Activated CD4-positive, alpha-beta T cell treated with anti-CD3 and anti-CD28 coated beads for 36 hours (primary cell): ENCODE measurements around the gene SPATA12. TPM values are rescaled to one million over a fixed set of nuclear protein-coding genes. Genes with fewer than 3 reads are reported as not detected.

Experiments
- ATAC-seq: fragments of 200-7000 bp; cut with Tn5 transposase; one replicate; pipeline ENCODE4 v1.10.0; 2021; ENCODE audit warnings: mild to moderate bottlenecking, moderate library complexity
- CTCF ChIA-PET: fragments of 350-600 bp; sonication (Branson Sonifier 250); formaldehyde crosslinking; loops from one replicate; lab custom pipeline; 2021; ENCODE audit warnings: antibody characterized with exemption; lab: Charles Lee
- POLR2A ChIA-PET: fragments of 350-600 bp; sonication (Branson Sonifier 250); formaldehyde crosslinking; loops from one replicate; lab custom pipeline; 2021; ENCODE audit warnings: antibody characterized with exemption, inconsistent platforms; lab: Charles Lee
- DNase-seq: peaks from one replicate; pipeline ENCODE4 v3.0.0-alpha.2; 2020
- H3K27ac Mint-ChIP-seq: one replicate; pipeline ENCODE4 v1.8.0; 2021; ENCODE audit warnings: mixed read lengths
- H3K27me3 Mint-ChIP-seq: one replicate; pipeline ENCODE4 v1.8.0; 2021; ENCODE audit warnings: mixed read lengths
- H3K36me3 Mint-ChIP-seq: one replicate; pipeline ENCODE4 v1.8.0; 2021; ENCODE audit warnings: low read depth, mixed read lengths
- H3K4me1 Mint-ChIP-seq: one replicate; pipeline ENCODE4 v1.8.0; 2021; ENCODE audit warnings: mixed read lengths
- H3K4me3 Mint-ChIP-seq: one replicate; pipeline ENCODE4 v1.8.0; 2021; ENCODE audit warnings: mild to moderate bottlenecking, moderate library complexity, mixed read lengths
- H3K9me3 Mint-ChIP-seq: one replicate; pipeline ENCODE4 v1.8.0; 2021; ENCODE audit warnings: low read depth, mixed read lengths
- intact Hi-C, 2 experiments: fragments of 100-400 bp; cut with DNase I in 1 of 2; cut with micrococcal nuclease in 1 of 2; formaldehyde crosslinking; loops; one replicate each; pipeline versions ENCODE4 v1.14.2 to v1.15.1; 2022 to 2024; cut with DNase I, micrococcal nuclease
- total RNA-seq, 2 experiments: library from RNA; stranded (reverse); gene quantifications; one replicate each; pipeline ENCODE4 v1.2.3, GENCODE V29; 2021

SPATA12 gene
- total RNA-seq, 2 experiments from 2014 or later, result not detected

DNA sequence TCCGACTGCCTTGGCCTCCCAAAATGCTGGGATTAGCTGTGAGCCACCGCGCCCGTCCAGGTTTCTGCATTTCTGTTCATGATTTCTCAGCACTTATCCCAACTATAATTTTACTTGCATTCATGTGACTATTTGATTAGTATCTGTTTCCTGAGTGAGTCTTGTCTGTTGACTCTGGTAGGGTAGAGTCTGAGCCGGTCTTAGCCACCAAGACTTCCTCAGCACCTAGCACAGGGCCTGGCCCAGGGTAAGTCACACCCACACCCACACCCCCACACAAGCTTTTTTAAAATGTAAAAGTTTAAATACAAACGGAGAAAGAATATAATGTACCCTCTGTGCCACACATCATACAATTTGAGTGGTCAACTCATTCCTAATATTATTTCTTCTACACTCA lies 3.1 kb upstream of the SPATA12 start:
- Mint-ChIP-seq H3K4me3 (no peak overlapping the region), H3K36me3 (no peaks in the 10 kb centered on the region), H3K27me3 (peaks cover 2% of the 10 kb centered on the region), H3K27ac (no peak overlapping the region), H3K9me3 (no peaks in the 10 kb centered on the region), H3K4me1 (peaks cover 2% of the 10 kb centered on the region)
- ATAC-seq, result no peak
- intact Hi-C loops, result no loop called here
- ChIA-PET POLR2A (no interaction called here), CTCF (no interaction called here)
- no peak for DNase-seq

DNA sequence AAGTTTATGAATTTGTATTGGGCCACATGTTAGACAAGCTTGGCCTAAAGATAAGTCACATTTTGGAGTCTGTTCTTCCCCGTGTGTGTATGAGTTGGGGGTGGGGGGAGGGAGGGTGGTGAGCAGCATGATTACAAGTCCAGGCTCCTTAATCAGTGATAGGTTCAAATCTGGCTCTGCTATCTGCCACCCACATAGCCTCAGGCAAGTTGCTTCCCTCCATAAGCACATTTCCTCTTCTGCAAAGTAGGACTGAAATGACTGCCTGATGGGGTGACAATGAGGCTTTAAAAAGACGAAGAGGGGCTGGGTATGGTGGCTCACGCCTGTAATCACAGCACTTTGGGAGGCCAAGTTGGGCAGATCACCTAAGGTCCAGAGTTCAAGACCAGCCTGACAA lies 1.1 kb upstream of the SPATA12 start:
- Mint-ChIP-seq H3K36me3 (no peaks in the 10 kb centered on the region), H3K4me1 (peaks cover 2% of the 10 kb centered on the region), H3K27ac (no peak overlapping the region), H3K9me3 (no peaks in the 10 kb centered on the region), H3K27me3 (no peaks in the 10 kb centered on the region), H3K4me3 (no peak overlapping the region)
- CTCF ChIA-PET, result no interaction called here
- POLR2A ChIA-PET, result no interaction called here
- ATAC-seq (no peak), DNase-seq (no peak)
- intact Hi-C loops, result no loop called here

DNA sequence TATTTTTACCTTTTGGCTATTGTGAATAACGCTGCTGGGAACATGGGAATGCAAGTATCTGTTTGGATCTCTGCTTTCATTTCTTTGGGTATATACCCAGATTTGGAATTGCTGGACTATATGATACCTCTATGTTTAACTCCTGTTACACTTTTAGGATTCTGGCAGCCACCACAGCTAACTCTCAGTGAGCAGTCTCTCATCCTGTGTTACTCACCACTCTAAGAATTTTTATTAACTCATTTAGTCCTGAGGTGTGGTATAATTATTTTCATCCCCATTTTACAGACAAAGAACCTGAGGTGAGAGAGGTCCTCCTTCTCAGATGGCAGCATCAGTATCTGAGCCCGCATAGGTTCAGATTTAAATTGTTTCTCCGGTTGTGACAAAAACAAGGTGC lies 1.1 kb downstream of the SPATA12 start:
- CTCF ChIA-PET, result no interaction called here
- ATAC-seq (no peak), DNase-seq (no peak)
- Mint-ChIP-seq H3K4me3 (no peak overlapping the region), H3K4me1 (peaks cover 2% of the 10 kb centered on the region), H3K27me3 (no peaks in the 10 kb centered on the region), H3K27ac (no peak overlapping the region), H3K9me3 (no peaks in the 10 kb centered on the region), H3K36me3 (no peaks in the 10 kb centered on the region)
- intact Hi-C loops, result no loop called here
- POLR2A ChIA-PET, result no interaction called here

DNA sequence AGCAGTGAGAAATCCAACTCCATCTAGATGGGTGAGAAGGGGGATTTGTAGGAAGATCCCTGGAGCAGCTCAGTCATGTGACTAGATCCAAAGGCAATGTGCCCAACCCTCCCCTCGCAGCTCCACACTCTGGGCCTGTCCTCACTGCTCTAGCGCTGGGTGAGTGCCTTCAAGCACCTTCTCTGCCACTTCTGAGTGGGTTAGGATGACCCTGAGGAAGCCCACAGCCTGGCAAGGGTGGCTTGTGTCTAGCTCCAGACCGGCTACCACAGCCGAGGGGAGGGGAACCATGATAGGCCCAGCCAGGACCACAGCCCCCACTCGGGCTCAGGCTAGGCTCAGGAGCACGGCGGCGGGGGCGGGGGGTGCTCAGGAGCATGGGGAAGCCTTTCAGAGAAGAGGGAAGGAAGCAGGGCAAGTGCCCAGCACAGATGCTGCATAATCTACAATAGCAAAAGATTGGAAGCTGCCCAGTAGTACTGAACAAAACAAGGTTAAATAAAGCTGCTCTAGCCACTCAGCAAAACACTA lies 1.7 kb downstream of the SPATA12 start:
- H3K9me3 Mint-ChIP-seq, result no peaks in the 10 kb centered on the region
- H3K36me3 Mint-ChIP-seq, result no peaks in the 10 kb centered on the region
- CTCF ChIA-PET, result no interaction called here
- H3K4me1 Mint-ChIP-seq, result peaks cover 2% of the 10 kb centered on the region
- intact Hi-C loops, result no loop called here
- no peak overlapping the region for H3K27ac Mint-ChIP-seq
- no peak for DNase-seq
- H3K27me3 Mint-ChIP-seq, result no peaks in the 10 kb centered on the region
- POLR2A ChIA-PET, result no interaction called here
- no peak overlapping the region for H3K4me3 Mint-ChIP-seq
- ATAC-seq, result no peak

DNA sequence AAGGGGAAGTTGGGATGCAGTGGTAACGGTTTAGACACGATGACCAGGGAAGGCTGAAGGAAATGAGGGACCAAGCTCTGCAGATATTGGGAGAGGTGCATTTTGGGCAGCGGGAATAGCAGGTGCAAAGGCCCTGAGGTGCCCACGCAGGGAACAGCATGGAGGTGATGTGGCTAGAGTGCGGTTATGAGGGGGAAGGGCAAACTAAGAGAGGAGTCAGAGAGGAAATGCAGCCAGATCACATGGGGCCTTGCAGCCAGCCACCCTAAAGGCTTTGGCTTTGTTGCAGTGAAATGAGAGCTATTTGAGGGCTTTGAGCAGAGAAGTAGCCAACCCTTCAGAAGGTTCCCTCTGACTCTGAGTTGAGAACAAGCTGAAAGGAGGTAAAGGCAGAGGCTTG lies 2.6 kb downstream of the SPATA12 start:
- Mint-ChIP-seq H3K27me3 (no peaks in the 10 kb centered on the region), H3K4me1 (peaks cover 2% of the 10 kb centered on the region), H3K27ac (no peak overlapping the region), H3K4me3 (no peak overlapping the region), H3K9me3 (no peaks in the 10 kb centered on the region), H3K36me3 (no peaks in the 10 kb centered on the region)
- no peak for DNase-seq
- ChIA-PET CTCF (no interaction called here), POLR2A (no interaction called here)
- intact Hi-C loops, result no loop called here
- no peak for ATAC-seq

DNA sequence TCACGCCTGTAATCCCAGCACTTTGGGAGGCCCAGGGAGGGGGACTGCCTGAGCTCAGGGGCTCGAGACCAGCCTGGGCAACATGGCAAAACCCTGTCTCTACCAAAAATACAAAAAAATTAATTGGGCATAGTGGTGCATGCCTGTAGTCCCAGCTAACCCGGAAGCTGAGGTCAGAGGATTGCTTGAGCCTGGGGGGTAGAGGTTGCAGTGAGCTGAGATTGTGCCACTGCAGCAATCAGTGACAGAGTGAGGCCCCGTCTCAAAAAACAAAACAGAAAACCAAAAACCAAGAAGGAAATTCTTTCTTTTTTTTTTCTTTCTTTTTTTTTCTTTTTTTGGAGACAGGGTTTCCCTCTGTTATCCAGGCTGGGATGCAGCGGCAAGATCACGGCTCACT lies 3.5 kb downstream of the SPATA12 start:
- H3K27ac Mint-ChIP-seq, result no peak overlapping the region

DNA sequence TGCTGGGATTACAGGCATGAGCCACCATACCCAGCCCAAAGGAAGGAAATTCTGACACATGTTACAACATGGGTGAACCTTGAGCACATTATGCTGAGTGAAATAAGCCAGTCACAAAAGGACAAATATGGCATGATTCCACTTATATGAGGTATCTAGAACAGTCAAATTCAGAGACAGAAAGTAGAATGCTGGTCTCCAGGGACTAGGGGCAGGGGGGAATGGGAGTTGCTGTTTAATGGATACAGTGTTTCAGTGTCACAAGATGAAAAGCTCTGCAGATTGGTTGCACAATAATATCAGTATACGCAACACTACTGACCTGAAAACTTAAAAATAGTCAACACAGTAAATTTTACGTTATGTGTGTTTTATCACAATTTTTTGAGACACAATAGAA lies 4.1 kb downstream of the SPATA12 start:
- intact Hi-C loops, result no loop called here

More for the DNA sequence above, 3.5 kb downstream of the SPATA12 start:
- Mint-ChIP-seq H3K4me3 (no peak overlapping the region), H3K4me1 (peaks cover 2% of the 10 kb centered on the region), H3K36me3 (no peaks in the 10 kb centered on the region), H3K27me3 (peaks cover 2% of the 10 kb centered on the region), H3K9me3 (no peaks in the 10 kb centered on the region)
- ChIA-PET CTCF (no interaction called here), POLR2A (no interaction called here)
- intact Hi-C loops, result no loop called here
- no peak for DNase-seq
- ATAC-seq, result no peak

DNA sequence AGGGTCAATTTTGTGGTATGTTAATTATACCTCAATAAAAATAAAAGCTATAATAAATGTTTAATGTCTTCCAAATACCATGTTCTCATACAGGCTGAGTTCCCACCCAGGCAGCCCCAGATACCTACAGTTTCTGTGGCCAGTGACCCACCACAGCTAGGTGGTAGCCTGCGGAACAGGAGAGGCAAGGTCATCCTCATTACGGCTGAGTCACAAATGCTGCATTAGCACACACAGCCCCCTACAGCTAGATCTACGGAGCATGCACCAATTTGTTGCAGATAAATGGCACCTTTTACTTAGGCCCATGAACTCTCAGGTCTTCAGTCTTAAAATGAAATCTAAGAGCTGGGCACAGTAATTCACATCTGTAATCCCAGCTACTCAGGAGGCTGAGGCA lies 5.1 kb downstream of the SPATA12 start:
- ChIA-PET CTCF (interaction anchor here (0.6 kb wide), 1 partner anchor 167 kb away, joined by 3 read pairs; no protein-coding TSS in a partner anchor), POLR2A (no interaction called here)
- Mint-ChIP-seq H3K4me1 (peaks cover under 1% of the 10 kb centered on the region), H3K27ac (no peak overlapping the region), H3K9me3 (no peaks in the 10 kb centered on the region), H3K27me3 (peaks cover 5% of the 10 kb centered on the region), H3K36me3 (no peaks in the 10 kb centered on the region), H3K4me3 (no peak overlapping the region)
- no peak for ATAC-seq
- no peak for DNase-seq
- intact Hi-C loops, result no loop called here

More for the DNA sequence above, 4.1 kb downstream of the SPATA12 start:
- DNase-seq (no peak), ATAC-seq (no peak)
- ChIA-PET POLR2A (no interaction called here), CTCF (no interaction called here)
- Mint-ChIP-seq H3K4me3 (no peak overlapping the region), H3K9me3 (no peaks in the 10 kb centered on the region), H3K27me3 (peaks cover 3% of the 10 kb centered on the region), H3K27ac (no peak overlapping the region), H3K4me1 (peaks cover 2% of the 10 kb centered on the region), H3K36me3 (no peaks in the 10 kb centered on the region)

DNA sequence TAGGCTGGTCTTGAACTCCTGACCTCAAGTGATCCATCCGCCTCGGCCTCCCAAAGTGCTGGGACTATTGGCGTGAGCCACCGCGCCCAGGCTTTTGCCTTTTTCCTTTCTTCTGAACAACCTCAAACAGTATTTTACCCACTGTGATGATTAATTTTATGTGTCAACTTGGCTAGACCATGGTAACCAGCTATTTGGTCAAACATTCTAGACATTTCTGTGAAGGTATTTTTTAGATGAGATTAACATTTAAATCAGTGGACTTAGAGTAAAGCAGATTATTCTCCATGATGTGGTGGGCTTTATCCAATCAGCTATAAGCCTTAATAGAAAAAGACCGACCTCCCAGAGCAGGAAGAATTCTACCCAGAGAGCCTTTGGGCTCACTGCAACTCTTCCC lies 6.0 kb downstream of the SPATA12 start:
- POLR2A ChIA-PET, result no interaction called here
- CTCF ChIA-PET, result interaction anchor here (0.7 kb wide), 1 partner anchor 46 kb away, joined by 3 read pairs; no protein-coding TSS in a partner anchor
- intact Hi-C loops, result no loop called here
- no peak overlapping the region for H3K27ac Mint-ChIP-seq
- no peak overlapping the region for H3K4me3 Mint-ChIP-seq
- no peak for ATAC-seq
- H3K27me3 Mint-ChIP-seq, result peaks cover 5% of the 10 kb centered on the region
- no peaks in the 10 kb centered on the region for H3K36me3 Mint-ChIP-seq
- H3K9me3 Mint-ChIP-seq, result no peaks in the 10 kb centered on the region
- DNase-seq, result no peak
- H3K4me1 Mint-ChIP-seq, result no peaks in the 10 kb centered on the region

DNA sequence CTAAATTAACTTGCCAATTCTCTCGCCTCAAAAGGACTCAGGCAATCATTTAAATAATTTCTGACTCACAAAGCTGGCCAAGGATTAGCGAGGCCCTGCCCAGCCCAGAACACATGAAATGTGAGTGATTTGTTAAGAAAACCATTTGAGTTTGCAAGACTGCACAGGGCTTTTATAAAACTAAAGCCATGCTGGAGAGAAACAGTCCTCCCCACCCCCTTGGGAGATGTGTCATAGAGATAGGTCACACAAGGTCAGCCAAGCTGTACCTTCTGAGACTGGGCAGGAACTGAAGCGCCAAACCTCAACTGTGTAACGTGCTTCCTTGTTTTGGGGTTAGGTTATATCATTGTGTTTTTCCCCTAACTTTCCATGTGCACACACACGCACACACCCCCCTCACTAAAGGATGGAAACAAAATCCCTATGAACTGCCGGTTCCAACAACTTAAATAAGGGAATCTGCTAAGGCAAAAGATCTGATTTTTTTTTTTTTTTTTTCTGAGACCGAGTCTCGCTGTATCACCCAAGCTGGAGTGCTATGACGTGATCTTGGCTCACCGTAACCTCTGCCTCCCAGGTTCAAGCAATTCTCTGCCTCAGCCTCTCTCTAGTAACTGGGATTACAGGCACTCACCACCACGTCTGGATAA lies 8.1 kb downstream of the SPATA12 start:
- Mint-ChIP-seq H3K9me3 (no peaks in the 10 kb centered on the region), H3K27me3 (peaks cover 9% of the 10 kb centered on the region), H3K36me3 (no peaks in the 10 kb centered on the region), H3K4me1 (no peaks in the 10 kb centered on the region), H3K4me3 (no peak overlapping the region), H3K27ac (no peak overlapping the region)
- peak; percentile 11 for DNase-seq
- POLR2A ChIA-PET, result interaction anchor here (0.7 kb wide), 1 partner anchor 10 kb away, joined by 3 read pairs; no protein-coding TSS in a partner anchor
- intact Hi-C loops, result no loop called here
- CTCF ChIA-PET, result no interaction called here
- ATAC-seq, result no peak

DNA sequence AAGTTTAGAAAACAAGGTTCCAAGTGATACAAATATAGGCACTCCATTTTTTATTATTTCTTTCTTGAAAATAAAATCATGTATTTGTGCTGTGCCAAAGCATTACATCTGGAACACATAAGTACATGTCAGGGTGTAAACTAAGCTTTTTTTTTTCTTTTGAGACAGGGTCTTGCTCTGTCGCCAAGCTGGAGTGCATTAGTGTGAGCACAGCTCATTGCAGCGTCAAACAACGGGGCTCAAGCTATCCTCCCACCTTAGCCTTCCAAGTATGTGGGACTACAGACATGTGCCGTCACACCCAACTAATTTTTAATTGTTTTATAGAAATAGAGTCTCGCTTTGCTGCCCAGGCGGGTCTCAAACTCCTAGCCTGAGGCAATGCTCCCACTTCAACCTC lies 9.0 kb downstream of the SPATA12 start:
- Mint-ChIP-seq H3K27me3 (peaks cover 13% of the 10 kb centered on the region), H3K27ac (no peak overlapping the region), H3K4me3 (no peak overlapping the region), H3K9me3 (no peaks in the 10 kb centered on the region), H3K4me1 (no peaks in the 10 kb centered on the region), H3K36me3 (no peaks in the 10 kb centered on the region)
- POLR2A ChIA-PET, result no interaction called here
- ATAC-seq (no peak), DNase-seq (no peak)
- intact Hi-C loops, result no loop called here
- CTCF ChIA-PET, result no interaction called here

DNA sequence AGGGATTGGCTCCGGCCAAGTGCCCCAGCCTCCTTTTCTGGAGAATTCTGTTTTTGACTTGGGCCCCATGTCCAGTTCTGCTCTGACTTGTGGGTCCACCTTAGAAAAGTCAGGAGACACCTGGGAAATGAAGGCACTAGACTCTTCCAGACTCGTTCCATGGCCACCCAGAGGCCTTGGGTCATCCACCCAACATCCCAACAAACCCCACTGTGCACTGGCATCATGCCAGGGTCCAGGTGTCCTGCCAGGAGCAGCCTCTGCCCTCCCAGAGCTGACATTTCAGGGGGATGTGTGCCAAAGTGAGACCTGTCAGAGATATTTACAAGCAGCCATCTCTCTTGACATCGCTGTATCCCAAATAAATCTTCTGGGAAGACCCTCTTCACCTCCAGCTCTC lies 13.2 kb downstream of the SPATA12 start:
- no peak for DNase-seq
- CTCF ChIA-PET, result no interaction called here
- intact Hi-C loops, result no loop called here
- POLR2A ChIA-PET, result no interaction called here
- Mint-ChIP-seq H3K27me3 (peaks cover 47% of the 10 kb centered on the region), H3K36me3 (no peaks in the 10 kb centered on the region), H3K27ac (no peak overlapping the region), H3K4me1 (no peaks in the 10 kb centered on the region), H3K4me3 (no peak overlapping the region), H3K9me3 (no peaks in the 10 kb centered on the region)
- ATAC-seq, result no peak
